Measurements from ENCODE around the gene ACTR3.

DNA sequence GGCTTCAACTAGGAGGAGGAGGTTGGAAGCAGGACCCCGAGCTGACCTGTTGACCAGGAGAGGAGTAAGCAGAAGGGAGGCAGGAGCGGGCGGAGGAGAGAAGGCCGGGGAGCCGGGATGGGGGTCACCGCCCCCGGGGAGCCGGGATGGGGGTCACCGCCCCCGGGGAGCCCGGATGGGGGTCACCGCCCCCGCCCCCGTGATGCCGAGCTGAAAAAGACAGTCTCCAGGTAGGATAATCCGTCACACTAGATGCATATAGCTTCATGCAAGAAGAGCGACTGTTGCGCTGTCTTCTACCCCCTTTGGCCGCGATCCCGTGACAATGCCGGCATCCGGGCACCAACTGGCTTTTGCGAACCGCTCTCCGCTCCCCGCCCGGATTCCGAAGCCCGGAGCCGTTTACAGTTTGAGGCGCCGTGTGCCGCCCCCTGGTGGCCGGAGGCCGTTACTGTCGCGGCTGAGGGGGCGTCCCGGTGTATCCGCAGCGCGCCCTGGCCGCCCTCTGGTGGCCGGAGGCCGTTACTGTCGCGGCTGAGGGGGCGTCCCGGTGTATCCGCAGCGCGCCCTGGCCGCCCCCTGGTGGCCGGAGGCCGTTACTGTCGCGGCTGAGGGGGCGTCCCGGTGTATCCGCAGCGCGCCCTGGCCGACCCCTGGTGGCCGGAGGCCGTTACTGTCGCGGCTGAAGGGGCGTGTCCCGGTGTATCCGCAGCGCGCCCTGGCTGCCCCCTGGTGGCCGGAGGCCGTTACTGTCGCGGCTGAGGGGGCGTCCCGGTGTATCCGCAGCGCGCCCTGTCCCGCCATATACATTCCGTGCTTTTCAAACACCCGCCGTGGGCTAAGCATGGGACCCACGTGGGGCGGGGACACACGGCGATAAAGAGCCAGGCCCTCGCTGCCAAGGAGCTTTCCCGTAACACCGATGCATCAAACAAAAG is 89.6 kb downstream of the ACTR3 start:
- TF ChIP-seq, protein P1, sequence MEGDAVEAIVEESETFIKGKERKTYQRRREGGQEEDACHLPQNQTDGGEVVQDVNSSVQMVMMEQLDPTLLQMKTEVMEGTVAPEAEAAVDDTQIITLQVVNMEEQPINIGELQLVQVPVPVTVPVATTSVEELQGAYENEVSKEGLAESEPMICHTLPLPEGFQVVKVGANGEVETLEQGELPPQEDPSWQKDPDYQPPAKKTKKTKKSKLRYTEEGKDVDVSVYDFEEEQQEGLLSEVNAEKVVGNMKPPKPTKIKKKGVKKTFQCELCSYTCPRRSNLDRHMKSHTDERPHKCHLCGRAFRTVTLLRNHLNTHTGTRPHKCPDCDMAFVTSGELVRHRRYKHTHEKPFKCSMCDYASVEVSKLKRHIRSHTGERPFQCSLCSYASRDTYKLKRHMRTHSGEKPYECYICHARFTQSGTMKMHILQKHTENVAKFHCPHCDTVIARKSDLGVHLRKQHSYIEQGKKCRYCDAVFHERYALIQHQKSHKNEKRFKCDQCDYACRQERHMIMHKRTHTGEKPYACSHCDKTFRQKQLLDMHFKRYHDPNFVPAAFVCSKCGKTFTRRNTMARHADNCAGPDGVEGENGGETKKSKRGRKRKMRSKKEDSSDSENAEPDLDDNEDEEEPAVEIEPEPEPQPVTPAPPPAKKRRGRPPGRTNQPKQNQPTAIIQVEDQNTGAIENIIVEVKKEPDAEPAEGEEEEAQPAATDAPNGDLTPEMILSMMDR (conservative IDR thresholded peaks at IDR 0.05; ENCODE audit: low read length) = no peak; the same call in none of the 2 replicates
- TF ChIP-seq EZH2phosphoT487 (IDR thresholded peaks at IDR 0.05; ENCODE audit: borderline replicate concordance) = no peak

All from Loucy (cell line).